ENCODE data around the gene CHCHD5.

- TF ChIP-seq, protein P1, sequence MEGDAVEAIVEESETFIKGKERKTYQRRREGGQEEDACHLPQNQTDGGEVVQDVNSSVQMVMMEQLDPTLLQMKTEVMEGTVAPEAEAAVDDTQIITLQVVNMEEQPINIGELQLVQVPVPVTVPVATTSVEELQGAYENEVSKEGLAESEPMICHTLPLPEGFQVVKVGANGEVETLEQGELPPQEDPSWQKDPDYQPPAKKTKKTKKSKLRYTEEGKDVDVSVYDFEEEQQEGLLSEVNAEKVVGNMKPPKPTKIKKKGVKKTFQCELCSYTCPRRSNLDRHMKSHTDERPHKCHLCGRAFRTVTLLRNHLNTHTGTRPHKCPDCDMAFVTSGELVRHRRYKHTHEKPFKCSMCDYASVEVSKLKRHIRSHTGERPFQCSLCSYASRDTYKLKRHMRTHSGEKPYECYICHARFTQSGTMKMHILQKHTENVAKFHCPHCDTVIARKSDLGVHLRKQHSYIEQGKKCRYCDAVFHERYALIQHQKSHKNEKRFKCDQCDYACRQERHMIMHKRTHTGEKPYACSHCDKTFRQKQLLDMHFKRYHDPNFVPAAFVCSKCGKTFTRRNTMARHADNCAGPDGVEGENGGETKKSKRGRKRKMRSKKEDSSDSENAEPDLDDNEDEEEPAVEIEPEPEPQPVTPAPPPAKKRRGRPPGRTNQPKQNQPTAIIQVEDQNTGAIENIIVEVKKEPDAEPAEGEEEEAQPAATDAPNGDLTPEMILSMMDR (IDR thresholded peaks at IDR 0.05; ENCODE audit: low read depth, low read length, missing input control), result no peak
- TF ChIP-seq RAD21 (IDR thresholded peaks at IDR 0.05) (no peak), RXRA (IDR thresholded peaks at IDR 0.05) (no peak), ZBTB33 (IDR thresholded peaks at IDR 0.05) (no peak), SP1 (IDR thresholded peaks at IDR 0.05) (no peak), EGR1 (IDR thresholded peaks at IDR 0.05; ENCODE audit: low read depth in 2 of 2) (no peak)
- TF ChIP-seq, protein P2, sequence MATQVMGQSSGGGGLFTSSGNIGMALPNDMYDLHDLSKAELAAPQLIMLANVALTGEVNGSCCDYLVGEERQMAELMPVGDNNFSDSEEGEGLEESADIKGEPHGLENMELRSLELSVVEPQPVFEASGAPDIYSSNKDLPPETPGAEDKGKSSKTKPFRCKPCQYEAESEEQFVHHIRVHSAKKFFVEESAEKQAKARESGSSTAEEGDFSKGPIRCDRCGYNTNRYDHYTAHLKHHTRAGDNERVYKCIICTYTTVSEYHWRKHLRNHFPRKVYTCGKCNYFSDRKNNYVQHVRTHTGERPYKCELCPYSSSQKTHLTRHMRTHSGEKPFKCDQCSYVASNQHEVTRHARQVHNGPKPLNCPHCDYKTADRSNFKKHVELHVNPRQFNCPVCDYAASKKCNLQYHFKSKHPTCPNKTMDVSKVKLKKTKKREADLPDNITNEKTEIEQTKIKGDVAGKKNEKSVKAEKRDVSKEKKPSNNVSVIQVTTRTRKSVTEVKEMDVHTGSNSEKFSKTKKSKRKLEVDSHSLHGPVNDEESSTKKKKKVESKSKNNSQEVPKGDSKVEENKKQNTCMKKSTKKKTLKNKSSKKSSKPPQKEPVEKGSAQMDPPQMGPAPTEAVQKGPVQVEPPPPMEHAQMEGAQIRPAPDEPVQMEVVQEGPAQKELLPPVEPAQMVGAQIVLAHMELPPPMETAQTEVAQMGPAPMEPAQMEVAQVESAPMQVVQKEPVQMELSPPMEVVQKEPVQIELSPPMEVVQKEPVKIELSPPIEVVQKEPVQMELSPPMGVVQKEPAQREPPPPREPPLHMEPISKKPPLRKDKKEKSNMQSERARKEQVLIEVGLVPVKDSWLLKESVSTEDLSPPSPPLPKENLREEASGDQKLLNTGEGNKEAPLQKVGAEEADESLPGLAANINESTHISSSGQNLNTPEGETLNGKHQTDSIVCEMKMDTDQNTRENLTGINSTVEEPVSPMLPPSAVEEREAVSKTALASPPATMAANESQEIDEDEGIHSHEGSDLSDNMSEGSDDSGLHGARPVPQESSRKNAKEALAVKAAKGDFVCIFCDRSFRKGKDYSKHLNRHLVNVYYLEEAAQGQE (IDR thresholded peaks at IDR 0.05), result no peak
Measured at GRCh38 chr2:112602917-112603316, 18.5 kb downstream of the CHCHD5 start.
